Cerebellar cortex (tissue), 1 donor: ENCODE results near the gene SWT1.

Source experiments
- DNase-seq: peaks from one replicate; pipeline ENCODE4 v3.0.0-alpha.2; 2015; ENCODE audit warnings: low spot score

The SWT1 gene, protein sequence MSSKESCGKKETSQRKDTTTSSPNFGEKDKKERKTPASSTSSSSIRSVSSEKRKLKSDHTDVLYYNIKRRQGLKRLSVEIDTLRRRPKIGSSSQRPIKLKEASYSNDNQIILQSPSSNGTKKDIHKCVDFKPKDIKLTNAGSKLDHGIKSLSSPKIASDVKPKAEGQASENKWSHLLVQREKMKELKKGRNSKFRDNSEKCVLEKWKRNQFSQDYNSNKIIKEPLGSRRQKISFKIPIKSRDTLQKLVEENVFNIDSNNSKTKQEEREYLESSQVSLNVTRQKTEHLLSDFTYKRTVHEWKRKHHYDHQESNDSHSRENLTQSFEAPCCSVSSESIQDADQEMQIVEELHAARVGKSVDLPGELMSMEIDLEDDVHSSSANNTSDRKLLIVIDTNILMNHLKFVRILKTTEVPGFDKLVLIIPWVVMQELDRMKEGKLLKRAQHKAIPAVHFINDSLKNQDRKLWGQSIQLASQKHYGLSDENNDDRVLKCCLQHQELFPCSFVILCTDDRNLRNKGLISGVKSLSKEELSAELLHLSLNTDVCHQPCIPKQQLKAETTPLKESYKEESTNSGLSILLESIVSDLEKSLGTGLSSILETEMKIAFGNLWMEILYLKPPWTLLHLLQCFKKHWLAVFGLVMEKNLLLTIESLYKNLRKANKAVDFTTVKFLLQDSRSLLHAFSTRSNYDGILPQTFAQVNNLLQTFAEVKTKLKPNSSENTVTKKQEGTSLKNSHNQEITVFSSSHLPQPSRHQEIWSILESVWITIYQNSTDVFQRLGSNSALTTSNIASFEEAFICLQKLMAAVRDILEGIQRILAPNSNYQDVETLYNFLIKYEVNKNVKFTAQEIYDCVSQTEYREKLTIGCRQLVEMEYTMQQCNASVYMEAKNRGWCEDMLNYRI

DNA sequence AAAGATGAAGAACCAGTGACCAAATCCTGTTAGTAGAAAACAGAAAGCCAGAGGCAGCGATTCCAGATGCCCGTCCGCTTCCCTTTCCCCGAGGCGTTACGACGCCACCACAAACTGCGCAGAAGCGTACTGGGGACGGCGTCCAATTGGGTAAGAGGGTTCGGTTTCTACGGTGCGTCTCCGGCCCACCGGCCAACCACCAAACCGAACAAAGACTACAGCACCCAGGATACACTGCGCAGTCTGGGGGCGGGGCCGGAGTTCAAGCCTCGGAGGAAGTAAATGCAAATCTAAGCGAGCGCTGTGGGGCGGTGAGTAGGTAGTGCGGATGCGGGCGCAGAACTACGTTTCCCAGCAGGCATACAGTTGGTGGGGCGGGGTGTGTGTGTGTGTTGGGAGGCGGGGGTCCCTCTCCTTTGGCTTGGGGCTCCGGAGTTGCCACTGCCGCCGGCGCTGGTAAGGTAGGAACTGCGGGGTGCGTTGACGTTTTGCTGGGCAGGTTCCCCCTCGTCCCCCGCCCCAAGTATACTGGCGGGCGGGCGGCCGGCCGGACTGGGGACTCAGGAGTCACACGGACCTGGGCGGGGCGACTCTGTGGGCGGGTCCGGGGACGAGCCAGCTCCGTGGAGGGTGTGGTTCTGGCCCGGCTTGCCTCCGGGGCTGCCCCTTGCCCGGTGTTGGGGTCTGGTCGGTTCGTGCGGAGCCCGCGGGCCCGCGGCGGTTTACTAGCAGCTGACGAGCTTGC, at the start of gene SWT1, which contains the start of gene TRMT1L:
Gene SWT1 (plus strand): TSS at position 314 of the 745 bp plus-strand sequence. CDS start 3,675 bp downstream, outside the sequence.
Gene TRMT1L (minus strand): TSS at position 100 of the 745 bp plus-strand sequence. CDS start 241 bp downstream, outside the sequence.
- peak; percentile 100 for DNase-seq

DNA sequence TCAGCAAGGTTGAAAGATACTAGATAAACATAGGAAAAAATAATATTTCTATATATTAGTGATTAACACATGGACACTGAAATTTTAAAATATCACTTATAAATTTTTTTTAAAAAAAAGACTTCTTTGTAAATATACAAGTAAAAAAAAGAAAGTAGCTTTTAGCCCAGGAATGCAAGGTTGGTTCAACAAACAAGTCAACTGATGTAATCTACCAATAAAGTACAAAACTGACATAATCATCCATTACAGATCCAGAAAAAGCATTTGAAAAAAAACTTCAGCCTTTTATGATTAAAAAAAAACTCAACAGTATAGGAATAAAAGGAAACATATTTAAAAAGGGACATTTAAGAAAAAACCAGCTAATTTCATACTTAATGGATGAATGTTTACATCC, 48.6 kb upstream of the SWT1 start:
- DNase-seq = no peak

DNA sequence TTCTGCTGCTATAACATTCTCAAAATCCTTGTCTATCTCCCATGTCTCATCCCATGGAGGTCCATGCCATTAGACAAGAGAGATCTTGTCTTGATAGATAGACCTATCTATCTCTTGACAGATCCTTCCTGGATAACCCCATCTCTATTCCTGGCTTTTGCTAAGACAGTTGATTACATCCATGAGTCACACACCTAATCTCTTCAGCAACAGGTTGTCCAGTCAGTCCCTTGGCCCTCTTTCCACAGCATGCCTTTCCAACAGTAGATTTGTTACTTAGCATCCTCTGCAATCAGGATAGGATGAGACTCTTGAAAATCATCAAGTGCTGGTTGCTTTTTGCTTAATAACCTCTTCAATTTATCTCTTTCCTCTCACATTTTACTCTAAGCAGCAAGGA, 46.8 kb upstream of the SWT1 start:
- no peak for DNase-seq

DNA sequence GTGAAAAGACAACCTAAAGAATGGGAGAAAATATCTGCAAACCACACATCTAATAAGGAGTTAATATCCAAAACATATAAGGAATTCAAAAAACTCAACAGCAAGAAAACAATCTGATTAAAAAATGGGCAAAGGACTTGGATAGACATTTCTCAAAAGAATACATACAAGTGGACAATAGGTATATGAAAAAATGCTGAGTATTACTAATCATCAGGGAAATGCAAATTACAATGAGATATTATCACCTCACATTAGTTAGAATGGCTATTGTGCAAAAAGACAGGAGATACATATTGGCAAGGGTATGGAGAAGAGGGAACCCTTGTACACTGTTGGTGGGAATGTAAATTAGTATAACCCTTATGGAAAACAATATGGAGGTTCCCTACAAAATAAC, 45.1 kb upstream of the SWT1 start:
- DNase-seq = no peak

DNA sequence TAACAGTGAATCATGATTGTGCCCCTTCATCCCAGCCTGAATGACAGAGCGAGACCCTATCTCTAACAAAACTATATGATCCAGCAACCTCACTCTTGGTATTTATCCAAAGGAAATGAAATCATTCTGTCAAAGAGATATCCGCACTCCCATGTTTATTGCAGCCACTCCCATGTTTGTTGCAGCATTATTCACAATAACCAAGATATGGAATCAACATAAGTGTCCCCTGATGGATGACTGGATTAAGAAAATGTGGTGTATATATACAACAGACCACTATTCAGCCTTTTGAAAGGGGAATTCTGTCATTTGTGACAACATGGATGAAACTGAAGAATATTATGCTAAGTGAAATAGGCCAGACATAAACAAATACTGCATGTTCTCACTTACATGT, 44.6 kb upstream of the SWT1 start:
- no peak for DNase-seq

DNA sequence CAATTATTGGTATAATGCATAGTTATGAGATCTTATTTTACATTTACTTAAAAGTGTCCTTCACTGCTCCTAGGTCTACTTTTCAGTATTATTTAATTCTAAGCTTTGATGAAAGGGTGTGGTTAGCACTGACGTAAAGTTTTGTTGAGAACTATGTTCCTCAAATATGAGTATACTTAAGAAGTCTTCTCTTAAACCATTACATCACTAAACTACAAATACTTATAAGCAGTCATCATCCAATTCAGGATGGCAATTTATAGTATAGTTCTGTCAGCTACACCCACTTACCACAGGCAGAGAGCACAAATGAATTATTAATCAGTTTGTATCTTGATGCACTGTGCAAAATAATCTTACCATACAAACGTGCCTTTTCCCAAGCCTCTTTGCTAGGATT, 27.3 kb upstream of the SWT1 start:
- no peak for DNase-seq

DNA sequence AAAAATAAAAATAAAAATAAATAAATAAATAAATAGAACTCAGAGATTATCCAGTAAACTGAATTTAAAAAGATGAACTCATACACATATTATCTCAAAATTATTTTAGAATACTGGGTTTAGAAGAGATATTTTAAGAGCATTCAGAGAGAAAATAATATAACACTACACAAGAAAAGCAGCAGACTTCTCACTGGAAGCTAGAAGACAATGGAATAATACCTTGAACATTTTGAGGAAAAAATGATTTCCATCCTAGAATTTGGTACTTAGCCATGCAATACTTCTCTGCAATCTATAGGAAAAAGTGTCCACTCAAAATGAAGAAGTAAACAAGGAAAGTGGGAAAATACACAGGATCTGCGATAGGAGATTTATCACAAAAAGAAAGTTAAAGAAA, 24.4 kb upstream of the SWT1 start:
- DNase-seq = no peak

DNA sequence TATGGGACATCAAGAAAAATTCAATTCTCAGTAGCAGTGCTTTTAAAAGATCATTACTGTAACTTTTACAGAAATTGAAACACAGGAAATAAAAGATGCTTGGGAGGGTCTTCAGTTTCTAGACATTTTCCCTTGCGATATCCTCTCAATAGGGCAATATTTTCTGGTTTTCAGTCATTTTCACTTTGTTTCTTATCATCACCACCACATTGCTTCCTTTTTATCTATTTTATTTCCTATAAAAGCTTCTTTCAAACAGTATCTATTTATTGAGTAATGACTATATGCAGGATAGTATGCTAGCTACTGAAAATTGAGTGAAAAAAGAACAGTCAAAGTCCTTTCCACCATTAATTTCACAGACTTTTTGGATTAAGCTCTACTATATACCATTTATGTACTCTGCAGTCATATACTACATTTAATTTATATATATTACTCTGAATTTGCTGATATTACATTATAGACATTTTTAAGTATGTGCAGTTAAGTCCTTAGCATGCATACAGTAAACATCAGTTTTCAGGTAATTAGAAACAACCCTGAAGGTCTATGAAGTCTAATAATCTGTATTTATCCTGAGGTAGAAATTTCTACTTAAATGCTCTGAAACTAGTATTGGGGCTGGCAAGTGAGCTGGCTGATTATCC, 18.9 kb upstream of the SWT1 start:
- no peak for DNase-seq

DNA sequence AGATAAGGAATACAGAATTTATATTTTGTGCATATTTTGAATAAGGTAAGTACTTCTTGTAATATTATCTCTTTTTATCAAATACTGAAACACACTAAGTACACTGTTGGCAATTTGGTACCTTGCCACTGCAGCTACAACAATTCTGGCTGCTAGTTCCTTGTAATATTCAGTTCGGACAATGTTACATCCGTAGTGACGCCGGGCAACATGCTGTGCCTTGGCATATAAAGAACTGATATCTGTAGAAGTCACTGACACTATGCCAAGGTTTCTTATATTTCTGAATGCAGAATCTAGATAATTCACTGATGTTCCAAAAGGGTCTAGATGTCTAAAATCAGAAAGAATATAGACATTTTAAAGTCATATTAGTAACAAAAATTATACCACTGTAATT, 17.7 kb upstream of the SWT1 start:
- DNase-seq = peak; percentile 42

DNA sequence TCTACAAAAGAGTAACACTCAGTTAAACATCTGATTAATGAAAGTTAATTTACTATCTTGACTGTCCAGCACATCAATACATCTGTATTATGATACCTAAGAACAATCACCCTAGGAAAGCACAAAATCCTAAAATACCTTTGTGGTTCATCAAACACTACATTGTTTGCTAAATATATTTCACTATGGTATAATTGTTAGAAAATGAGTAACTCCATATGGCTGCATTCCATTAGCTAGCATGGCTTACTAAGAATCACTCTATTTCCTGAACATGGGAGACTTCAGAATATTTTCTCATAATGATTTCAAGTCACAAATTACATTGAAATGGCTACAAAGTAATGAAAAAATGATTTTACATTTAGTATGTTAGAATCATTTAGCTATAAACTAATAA, 12.7 kb upstream of the SWT1 start:
- DNase-seq = no peak

DNA sequence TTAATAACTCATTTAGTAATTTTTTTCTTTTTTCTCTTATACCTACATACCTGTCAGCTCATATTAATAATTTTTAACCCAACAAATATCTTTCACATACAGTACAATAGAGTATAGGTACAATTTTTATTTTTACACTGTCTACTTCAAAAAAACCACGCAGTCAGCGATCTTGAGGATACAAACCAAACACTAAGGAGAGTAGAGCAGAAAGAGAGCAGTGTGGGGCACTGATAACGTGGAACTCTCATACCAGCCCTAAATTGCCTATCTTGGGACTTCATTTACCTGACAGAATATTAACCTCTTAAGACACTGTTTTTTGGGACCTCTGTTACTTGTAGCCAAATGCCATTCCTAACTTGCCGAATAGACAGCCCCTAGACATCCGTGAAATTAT, 5.8 kb upstream of the SWT1 start:
- DNase-seq = no peak

DNA sequence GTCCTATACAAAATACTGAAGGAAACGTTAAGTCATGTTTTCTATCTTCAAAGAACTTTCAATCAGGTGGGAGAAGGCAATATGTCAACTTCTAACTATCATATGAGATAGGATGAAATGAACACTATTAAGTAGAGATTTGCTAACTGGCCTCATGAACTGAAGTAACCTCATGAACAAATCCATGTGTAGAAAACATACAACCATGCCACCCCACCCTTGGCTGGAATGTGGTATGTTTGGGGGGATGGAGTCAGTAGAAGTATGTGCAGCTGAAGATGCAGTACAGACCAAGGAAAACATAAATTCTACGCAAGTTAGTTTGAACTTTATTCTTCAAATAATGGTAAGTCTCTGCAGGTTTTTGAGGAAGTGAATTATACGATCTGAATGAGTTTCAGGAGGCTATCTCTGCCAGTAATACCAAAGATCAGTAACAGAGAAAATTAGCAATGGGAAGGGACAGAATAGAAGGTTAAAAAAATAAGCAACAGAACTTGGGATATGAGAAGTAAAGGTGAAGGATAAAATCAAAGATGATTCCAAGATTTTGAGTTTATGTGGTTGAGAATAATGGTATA, 4.7 kb upstream of the SWT1 start:
- no peak for DNase-seq

DNA sequence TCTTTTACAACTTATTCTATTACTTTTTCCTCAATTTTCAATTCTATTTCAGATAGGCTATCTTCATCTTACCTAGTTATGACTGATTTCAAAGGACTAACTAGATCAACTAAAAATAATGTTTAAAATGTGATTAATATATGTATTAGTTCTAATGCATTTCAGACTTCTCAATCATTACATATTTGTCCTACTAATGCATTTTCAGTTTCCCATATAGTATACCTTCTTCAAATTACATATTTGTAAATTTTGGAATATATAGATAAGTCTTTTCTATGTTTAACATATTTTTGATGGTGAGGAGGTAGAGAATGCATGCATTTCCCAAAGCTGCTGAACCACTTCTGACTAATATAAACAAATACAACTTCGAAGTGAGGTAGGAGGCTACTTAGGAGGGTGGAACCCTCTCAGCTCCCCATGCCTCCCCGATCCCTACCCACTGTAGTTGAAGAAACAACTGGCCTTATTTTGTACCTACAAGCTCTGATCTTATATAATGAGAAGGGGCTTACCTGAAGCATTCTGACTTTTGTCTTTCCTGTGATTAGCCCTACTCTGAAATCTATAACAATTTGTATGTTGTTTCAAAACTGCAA, 2.0 kb upstream of the SWT1 start:
- no peak for DNase-seq

DNA sequence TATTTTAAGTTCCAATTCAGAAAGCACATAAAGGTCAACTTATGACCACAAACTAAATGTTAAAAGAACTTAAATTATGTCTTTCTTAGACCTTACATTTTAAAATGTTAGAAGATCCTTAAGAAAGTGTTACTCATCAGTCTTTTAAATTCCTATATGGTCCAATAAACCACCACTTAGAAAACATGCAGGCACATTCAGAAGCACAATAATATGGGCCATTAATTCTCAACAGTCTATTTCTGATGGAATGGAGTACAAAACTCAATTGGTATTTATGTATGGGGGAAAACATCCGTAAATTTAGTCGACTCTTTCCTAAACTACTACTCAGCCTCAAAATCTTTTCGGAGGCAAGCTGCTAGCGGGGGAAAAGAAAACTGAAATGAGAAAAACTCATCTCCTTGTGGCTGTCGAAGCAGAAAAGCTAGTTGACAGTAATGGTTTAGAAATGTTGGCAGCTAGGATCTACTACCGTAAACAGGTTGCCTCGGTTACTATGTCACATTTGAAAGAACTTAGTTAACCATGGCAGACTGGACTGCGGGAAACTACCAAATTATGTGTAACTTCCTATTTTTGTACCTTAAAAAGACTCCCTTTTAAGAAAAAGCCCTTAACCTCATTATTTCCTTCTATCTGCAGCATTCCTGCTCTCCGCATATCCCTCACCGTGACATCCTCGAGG, 1.2 kb upstream of the SWT1 start:
- peak; percentile 44 for DNase-seq

DNA sequence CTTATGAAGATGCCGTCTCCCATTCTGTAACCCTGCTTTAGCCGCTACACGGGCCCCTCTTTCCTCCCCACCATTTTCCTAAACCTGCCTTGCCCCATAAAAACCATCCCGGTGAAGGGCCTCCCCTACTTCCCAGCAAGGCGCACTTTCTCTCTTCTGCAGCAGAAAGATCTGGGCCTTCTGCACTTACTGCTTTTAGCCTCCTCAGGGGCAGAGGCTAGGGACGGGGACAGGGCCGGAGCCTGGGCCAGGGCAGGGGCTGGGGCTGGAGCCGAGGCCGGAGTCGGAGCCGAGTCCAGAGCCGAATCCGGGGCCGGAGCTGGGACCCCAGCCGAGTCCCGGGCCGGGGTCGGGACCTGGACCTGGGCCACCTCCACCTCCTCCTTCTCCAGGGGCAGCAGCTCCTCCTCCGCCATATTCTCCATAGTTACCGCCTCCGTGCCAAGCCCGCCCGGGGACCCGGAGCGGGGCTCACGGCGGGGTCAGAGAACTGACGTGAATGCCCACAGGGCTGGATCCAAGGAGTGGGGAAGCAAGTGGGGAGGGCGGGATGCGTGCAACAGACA, 596 bp upstream of the SWT1 start:
- peak; percentile 41 for DNase-seq

DNA sequence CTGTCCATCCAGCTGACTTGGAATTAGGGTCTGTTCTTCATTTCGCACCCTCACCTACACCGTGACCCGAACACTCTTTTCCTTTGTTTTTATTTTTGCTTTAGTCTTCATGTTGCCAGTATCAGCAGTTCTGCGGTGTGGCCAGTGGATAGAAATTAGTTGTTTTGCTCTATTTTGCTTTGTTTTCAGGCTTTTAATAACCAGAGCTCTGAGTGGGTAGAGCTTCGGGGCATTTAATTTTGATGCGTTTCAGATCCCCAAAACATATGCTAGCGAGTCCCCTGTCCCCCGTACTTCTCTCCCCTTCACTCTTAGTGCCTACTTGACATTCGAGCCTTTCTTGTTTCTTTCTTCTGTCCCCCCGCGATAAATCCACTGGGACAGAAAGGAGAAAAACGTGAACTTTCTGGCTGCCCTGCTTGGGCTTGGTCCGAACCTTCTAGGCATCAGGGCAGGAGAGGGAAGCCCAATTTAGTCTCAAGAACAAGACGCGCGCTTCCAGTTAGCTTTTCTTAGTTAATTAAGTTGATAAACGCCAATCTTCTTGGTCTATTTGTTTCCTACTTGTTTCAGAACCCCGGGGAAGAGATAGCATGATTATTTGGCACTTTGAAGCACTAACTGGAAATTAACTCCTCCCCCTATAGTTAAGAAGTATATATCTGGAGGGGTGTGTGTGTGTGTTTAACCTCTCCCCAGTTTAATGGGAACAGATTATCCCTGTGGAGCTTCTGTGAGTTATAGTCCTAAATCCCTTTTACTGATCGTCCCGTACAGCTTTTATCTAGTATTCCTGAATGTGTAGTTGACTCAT, 839 bp downstream of the SWT1 start:
- peak; percentile 27 for DNase-seq

DNA sequence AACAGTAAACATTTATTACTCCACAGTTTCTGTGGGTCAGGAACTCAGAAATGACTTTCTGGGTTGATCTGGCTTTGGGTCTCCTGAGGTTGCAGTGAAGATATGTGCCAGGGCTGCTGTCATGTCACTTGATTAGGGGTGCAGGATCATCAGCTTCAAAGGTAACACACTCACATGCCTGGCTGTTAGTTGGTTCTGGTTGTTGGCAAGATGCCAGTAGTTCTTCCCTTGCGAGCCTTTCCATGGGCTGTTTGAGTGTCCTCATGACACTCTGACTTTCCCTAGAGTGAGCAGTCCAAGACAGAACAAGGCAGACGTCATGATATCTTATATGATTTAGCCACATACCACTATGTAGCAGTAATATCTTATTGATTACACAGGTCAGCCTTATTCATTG, 1.8 kb downstream of the SWT1 start:
- DNase-seq = no peak

DNA sequence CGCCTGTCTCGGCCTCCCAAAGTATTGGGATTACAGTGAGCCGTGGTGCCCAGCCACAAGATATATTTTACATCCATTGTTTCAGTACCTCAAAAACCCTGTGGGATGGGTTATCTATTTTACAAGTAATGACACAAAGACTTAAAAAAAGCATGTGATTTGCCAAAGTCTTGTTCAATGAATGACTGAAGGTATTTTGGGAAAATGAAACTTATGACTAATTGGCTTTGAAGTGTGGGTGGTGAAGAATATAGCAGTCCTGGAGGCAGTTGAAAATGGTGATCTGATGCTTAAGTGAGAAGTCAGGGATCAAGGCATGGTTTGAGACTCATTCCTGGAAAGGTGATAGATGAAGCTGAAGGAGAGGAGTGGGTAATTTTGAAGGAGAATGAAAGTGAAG, 3.0 kb downstream of the SWT1 start:
- DNase-seq = no peak

DNA sequence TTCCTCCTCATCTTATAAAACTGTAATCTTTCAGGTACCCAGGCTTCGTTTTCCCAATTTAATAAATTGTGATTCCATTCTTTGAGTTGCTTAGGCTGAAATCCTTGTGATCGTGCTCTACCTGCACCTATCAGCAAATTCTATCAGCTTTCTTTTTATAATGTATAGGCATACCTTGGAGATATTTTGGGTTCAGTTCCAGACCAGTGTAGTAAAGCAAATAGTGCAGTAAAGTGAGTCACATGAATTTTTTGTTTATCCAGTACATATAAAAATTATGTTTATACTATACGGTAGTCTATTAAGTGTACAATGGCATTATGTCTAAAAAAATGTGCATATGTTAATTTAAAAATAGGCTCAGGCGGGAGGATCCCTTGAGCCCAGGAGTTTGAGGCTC, 5.5 kb downstream of the SWT1 start:
- DNase-seq = no peak
